HG02763 (cell line): ENCODE data around the gene TDRD1.
"Not testable (repeated sequence)": the region's sequence is repeated elsewhere in the genome, so short reads cannot be mapped to it uniquely, and the experiment has no call there.

Experiments
- ATAC-seq: cut with Tn5 transposase; IDR thresholded peaks from one replicate; pipeline ENCODE4 v1.9.1; 2021; ENCODE audit warnings: mild to moderate bottlenecking, moderate library complexity; ENCODE audit not compliant: unreplicated experiment

Gene TDRD1, protein sequence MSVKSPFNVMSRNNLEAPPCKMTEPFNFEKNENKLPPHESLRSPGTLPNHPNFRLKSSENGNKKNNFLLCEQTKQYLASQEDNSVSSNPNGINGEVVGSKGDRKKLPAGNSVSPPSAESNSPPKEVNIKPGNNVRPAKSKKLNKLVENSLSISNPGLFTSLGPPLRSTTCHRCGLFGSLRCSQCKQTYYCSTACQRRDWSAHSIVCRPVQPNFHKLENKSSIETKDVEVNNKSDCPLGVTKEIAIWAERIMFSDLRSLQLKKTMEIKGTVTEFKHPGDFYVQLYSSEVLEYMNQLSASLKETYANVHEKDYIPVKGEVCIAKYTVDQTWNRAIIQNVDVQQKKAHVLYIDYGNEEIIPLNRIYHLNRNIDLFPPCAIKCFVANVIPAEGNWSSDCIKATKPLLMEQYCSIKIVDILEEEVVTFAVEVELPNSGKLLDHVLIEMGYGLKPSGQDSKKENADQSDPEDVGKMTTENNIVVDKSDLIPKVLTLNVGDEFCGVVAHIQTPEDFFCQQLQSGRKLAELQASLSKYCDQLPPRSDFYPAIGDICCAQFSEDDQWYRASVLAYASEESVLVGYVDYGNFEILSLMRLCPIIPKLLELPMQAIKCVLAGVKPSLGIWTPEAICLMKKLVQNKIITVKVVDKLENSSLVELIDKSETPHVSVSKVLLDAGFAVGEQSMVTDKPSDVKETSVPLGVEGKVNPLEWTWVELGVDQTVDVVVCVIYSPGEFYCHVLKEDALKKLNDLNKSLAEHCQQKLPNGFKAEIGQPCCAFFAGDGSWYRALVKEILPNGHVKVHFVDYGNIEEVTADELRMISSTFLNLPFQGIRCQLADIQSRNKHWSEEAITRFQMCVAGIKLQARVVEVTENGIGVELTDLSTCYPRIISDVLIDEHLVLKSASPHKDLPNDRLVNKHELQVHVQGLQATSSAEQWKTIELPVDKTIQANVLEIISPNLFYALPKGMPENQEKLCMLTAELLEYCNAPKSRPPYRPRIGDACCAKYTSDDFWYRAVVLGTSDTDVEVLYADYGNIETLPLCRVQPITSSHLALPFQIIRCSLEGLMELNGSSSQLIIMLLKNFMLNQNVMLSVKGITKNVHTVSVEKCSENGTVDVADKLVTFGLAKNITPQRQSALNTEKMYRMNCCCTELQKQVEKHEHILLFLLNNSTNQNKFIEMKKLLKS

DNA sequence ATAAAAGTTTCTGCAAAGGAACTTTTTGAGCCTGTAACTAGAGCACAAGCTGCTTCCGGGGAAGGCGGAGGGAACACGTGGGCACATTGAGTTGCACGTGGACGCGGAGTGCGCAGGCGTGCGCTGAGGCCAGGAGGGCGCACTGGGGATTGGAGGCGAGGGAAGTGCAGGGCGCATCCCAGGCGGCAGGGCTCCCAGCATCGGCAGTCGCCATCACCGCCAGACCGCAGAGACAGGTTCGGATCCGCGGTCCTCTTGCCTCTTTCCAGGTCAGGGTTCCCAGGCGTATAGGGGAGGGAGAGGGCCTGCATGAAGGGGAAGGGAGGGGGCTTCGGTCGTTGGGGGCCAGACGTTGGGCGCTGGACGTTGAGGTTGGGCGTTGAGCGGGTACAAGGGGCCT lies at the start of gene TDRD1:
Gene TDRD1 (plus strand): TSS at position 206 of the 400 bp plus-strand sequence. CDS start 8,479 bp downstream, outside the sequence.
- ATAC-seq = no peak

DNA sequence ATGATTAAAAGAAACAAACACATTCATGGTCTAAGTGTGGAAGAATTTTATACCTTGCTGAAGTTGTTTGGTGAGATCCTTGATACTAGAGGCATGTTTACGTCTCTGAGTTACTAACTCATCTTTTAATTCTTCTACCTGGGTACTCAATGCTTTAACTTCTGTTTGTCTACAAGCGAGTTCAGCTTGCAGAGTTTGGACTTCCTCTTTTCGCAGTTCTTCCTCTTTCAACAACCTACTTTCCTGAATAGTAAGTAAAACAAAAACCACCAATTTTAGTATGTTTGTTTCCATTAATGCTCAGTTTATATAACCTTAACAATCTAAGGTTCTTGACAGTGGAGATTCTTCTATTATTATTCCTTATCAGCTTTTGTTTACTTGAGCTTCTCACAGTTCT lies 48.1 kb upstream of the TDRD1 start:
- peak; percentile 70 for ATAC-seq

DNA sequence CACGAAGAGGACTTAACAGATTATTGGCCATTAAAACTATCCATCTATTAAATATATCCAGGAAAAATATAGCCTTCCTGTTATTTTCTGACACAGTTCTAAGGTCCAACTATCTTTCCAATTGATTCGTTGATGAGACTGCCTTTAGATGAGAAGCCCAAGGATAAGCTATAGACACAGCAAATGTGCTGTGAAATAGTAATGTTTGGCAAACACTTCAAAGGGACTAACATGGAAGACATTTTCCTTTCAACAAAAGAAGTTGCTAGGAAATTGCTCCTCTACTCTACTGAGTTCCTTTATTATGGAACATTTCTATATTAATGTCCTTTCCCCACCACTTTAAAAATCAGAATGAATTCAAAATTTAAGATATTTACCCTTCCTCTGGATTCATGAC lies 43.7 kb upstream of the TDRD1 start:
- no peak for ATAC-seq

DNA sequence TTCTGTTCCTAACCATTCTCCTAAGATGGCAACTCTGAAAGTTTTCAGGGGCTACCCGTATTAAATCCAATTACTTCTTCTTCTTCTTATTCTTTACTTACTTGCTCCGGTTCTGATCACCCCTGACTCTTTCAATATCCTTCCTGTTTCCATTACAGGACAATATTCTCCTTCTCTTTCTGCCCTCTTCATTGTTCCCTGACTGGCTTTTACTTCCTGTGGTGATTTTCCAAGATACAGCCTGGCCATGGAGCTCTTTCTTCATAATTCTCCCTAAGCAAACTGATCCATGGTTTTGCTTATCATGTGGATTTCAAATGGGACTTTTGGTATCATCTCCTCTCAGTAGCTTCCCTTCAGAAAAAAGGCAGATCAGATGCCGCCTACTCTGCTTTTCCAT lies 40.6 kb upstream of the TDRD1 start:
- ATAC-seq = no peak

DNA sequence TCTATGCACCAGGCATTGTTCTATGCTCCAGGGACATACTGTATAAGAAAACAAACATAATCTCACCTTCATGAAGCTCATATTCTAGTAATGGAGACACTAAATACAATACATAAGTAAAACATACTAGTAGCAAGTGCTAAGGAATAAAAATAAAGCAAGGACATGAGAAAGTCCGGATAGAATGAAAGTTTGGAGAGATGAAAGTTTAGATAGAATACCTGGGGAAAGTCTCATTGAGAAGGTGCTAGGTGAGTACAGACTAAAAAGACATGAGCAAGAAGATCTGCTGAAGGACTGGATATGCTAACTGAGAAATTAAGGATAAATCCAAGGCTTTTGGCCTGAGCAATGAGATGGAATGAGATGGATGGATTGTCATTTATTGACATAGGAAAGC lies 39.1 kb upstream of the TDRD1 start:
- ATAC-seq = no peak

DNA sequence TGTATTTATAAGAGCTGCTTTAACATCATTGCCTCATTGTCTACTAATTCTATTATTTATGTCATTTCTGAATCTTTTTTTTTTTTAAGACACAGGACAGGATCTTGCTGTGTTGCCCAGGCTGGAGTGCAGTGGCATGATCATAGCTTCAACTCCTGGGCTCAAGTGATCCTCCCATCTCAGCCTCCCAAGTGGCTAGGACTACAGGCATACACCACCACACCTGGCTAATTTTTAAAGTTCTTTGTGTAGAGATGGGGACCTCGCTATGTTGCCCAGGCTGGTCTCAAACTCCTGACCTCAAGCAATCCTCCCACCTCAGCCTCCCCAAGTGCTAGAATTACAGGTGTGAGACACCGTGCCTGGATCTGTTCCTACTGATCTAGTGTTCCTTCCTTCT lies 38.3 kb upstream of the TDRD1 start:
- not testable (repeated sequence) for ATAC-seq

DNA sequence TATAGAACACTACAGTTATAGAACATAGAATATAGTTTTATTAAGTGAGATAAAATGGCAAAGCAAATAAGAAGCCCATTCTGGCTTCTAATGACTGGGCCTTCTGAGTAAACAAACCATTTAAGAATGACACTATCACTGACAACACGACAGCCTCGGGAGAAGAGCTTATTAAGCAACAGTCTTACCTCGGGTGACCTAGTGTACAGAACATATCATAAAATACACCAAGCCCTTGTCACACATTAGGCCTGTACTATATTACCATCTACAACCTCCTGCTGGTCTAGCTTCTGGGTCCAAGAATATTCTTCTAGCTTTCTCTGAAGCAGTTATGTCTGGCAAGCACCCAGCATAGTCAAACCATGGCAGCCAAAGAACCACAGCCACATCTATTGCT lies 37.1 kb upstream of the TDRD1 start:
- ATAC-seq = no peak

DNA sequence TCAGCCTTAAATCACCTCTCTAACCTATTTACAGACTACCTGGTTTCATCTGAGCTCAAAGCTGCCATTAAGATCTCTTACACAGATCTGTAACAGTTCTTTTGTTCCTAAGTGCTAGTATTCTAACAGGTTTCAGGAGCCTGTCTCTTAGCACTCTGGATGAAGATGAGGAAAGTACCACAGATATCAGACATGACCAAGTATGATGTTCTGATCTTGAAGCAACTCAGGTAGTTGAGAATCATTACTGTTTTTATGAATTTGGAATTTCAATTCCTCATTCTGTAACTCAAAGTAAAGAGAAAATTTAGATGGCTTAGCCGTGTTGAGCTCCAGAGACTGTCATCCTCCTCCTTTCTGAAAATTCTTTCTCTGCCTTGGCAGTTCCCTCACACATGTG lies 36.0 kb upstream of the TDRD1 start:
- ATAC-seq = no peak

DNA sequence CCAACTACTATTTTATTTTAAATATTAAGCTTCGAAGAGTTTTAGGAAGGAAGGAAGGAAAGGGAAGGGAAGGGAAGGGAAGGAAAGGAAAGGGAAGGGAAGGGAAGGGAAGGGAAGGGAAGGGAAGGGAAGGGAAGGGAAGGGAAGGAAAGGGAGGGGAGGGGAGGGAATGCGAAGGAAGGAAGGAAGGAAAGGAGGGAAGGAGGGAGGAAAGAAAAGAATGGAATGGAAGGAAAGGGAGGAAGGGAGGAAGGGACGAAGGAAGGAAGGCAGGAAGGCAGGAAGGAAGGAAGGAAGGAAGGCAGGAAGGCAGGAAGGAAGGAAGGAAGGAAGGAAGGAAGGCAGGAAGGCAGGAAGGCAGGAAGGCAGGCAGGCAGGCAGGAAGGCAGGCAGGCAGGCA lies 29.7 kb upstream of the TDRD1 start:
- not testable (repeated sequence) for ATAC-seq

DNA sequence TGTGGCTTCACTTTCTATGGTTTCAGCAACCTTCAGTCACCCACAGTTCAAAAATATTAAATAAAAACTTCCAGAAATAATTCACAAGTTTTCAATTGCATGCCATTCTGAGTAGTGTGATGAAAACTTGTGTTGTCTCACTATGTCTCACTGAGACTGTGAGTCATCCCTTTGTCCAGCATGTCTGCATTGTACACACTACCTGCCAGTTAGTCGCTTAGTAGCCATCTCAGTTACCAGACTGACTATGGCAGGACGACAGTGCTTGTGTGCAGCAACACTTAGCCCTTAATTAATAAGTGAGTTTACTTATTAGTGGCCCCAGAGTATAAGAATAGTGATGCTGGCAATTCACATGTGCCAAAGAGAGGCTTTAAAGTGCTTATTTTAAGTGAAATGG lies 27.7 kb upstream of the TDRD1 start:
- no peak for ATAC-seq

DNA sequence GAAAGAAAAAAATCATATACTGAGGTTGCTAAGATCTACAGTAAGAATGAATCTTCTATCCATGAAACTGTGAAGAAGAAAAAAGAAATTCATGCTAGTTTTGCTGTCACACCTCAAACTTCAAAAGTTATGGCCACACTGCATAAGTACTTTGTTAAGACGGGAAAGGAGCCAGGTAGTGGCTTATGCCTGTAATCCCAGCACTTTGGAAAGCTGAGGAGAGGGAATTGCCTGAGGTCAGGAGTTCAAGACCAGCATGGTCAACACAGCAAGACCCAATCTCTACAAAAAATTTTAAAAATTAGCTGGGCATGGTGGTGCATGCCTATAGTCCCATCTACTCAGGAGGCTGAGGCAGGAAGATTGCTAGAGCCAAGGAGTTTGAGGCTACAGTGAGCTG lies 27.3 kb upstream of the TDRD1 start:
- ATAC-seq = no peak

DNA sequence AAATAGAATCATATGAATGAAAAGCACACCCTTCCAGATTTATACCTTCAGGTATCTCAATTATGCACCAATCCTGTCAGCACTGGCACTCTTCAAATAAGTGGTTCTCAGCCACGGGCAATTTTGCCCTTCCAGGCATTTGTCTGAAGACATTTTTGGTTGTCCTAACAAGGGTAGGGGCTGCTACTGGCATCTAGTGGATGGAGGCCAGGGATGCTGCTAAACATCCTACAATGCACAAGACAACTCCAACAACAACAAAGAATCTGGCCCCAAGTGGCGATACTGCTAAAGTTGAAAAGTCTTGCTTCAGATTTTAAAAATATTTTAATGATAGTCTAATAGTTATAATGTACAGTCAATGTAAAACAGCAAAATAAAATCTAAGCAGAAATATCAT lies 21.2 kb upstream of the TDRD1 start:
- no peak for ATAC-seq

DNA sequence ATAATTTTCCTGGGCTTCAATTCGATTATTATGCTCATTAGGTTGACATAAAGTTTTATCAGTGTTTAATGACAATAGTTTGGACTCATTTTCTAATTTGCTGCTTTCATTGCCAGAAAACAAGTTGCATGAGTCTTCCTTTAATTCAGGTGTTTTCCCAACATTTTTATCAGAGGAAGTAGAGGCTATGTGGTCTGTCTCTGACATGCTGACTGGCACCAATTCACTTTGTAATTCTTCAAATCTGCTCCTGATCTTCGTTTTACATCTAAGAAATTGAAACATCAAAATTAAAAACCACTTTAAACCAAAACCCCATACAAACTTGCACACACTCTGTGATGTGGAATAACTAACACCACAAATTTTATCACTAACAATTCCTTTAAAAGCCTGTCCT lies 16.1 kb upstream of the TDRD1 start:
- ATAC-seq = no peak

DNA sequence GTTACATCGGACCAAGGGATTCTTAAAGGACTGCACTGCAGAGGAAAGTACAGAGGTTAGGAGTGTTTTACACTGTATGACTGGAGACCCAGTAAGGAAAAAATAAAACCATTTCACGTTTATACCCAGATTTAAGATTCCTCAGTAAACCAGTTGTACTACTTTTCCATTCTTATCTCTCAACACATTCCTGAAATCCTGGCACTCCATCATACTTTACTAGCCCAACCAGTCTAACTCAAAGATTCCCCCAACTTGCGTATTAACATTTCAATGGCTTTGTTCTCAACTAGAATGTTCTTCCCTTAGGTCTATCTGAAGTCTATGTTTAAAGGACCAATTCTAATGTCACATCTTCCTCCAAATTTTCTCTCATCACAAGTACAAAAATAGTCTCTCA lies 13.1 kb upstream of the TDRD1 start:
- ATAC-seq = no peak

DNA sequence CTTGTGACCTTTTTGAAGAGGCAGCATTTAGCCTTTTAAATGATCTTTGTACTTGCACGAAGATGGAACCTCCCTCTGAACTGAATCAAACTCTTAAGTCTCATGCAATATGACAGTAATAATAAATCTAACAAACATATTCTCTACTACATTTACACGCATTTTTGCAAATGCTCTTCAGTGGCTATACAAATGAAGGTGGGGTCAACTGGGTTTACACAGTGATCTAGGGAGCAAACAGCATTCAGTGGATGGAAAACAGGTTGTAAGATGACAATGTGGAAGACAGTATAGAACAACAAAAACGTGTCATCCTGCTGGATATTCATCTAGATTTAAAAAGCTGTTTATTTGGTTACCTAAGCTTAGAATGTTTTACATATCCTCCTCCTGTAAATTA lies 12.7 kb upstream of the TDRD1 start:
- no peak for ATAC-seq

DNA sequence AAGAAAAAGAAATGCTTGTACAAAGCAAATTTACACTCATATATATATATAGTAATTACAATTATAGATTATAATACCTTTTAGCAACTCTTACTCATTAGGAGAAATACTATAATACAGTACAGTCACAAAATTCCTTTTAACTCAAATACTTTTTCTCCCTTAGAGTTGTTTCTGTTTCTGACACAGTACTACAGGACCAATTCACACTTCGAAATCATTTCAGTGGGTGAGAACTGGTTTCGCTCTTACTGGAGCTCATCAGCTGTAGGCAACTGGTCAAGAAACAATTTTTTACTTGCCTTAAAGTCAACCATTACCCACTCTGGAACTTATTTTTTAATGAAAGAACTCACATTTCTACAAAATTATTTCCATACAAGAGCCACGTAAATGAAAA lies 11.2 kb upstream of the TDRD1 start:
- no peak for ATAC-seq

DNA sequence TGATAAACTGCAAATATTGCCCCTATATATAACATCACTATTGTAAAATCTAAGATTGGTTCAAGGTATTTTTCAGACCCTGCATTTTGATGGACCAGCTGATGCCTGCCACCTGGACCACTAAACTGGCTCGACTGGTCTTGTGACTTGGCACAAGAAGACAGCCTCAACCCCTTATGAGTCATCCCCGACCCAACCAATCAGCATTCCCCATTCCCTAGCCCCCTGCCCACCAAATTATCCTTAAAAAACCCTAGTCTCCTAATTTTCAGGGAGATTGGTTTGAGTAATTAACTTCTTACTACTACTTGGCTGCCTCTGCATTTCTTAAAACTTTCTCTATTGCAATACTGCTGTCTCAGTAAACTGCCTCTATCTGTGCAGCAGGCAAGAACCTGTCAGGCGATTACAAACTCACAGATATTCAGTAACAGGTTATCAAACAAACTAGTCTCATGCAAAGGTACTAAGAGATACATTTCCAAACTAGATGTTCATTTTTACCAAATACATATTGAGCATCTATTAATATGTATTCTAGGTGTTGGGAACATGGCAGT lies 10.6 kb upstream of the TDRD1 start:
- no peak for ATAC-seq

DNA sequence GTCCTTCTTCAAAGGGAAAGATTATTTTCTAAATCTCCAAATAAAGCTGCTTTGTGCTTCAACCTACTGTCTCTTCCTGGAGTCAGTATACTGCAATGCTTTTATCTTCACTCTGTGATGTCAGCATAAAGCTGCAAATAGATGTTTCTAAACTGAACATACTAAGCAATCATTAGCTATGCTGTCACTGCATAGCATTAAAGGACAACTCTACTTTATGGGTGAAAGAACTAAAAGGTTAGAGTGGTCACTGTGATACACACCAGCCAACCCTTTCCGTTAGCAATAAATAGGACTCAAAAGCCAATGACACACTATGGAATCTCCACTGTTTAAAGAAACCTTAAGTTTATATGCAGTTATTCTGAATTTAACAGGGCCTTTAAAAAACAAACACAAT lies 6.9 kb upstream of the TDRD1 start:
- ATAC-seq = no peak

DNA sequence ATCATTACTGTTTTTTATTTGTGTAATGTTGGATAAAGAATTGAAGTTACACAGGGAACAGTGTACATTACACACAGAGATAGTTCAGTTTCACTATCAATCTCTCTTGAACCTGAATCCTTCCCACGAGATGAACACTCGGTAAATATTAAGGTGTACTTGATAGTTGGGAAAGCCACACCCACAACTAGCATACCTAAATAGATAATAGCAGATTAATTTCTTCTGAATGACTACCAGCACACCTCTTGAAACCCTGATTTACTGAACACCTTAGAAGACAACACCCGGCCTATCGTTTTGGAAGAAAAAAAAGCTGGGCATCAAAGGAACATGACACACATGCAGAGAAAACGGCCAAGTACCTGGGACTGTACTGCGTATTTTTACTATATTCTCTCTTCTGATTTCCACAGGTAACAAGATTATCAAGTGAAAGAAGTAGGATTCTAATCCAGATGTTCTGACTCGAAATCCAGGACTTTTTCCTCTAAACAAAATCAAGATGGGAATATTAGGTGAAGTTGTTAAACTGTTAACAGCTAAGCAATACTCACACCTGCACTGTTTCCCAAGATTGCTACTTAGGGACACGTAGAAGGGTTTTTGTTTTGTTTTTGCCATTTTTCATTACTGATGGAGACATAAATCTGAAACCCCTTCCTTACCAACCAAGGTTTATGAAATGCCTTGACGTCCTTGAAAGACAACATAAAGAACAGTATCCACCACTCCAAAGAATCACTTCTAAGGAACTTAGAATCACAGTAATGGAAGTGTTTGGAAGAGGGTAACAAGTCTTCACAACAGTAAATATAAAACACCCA lies 6.2 kb upstream of the TDRD1 start:
- ATAC-seq = no peak

DNA sequence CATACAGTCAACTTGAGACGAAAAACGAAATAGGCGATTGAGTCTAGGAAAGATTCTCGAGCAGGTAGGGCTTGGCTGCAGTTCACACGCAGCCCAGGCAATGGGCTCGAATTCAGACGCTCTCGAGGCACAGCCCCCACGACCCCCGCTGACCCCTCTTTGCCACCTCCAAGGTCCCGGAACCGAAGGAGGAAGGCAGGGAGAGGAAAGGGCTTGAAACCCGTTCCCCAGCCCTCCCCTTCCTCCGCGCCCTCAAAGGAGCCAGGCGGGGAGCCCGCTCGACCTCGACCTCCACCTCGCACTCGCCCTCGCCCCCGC lies 5.6 kb upstream of the TDRD1 start:
- ATAC-seq = peak; percentile 1
